H9 (cell line): ENCODE measurements around the gene PRMT5. TPM values are rescaled to one million over a fixed set of nuclear protein-coding genes. Genes with fewer than 3 reads are reported as not detected.

Experiments
- DNase-seq: peaks from one replicate; pipeline ENCODE4 v3.0.0-alpha.2; 2017
- H2AFZ ChIP-seq: one replicate; pipeline ENCODE4 v1.6.1; 2013; ENCODE audit warnings: mild to moderate bottlenecking, low read length, control low read depth, moderate library complexity
- H2AK5ac ChIP-seq: 2 replicates; pipeline ENCODE4 v1.6.1; 2013; ENCODE audit warnings: low read length, control low read depth, mixed read lengths; ENCODE audit not compliant: insufficient read length
- H2BK120ac ChIP-seq: one replicate; pipeline ENCODE4 v1.6.1; 2013; ENCODE audit warnings: low read depth, mild to moderate bottlenecking, low read length, control low read depth, inconsistent platforms; ENCODE audit not compliant: poor library complexity, severe bottlenecking
- H2BK12ac ChIP-seq: 2 replicates; pipeline ENCODE4 v1.6.1; 2013; ENCODE audit warnings: low read length, control low read depth, mixed read lengths, low read depth; ENCODE audit not compliant: insufficient read length
- H2BK15ac ChIP-seq: 2 replicates; pipeline ENCODE4 v1.6.1; 2013; ENCODE audit warnings: low read depth, low read length, control low read depth
- H2BK20ac ChIP-seq: one replicate; pipeline ENCODE4 v1.6.1; 2013; ENCODE audit warnings: low read depth, mild to moderate bottlenecking, low read length, control low read depth, inconsistent platforms; ENCODE audit not compliant: poor library complexity, severe bottlenecking
- H2BK5ac ChIP-seq: 2 replicates; pipeline ENCODE4 v1.6.1; 2013; ENCODE audit warnings: low read length, control low read depth, mixed read lengths; ENCODE audit not compliant: insufficient read length
- H3K14ac ChIP-seq: 2 replicates; pipeline ENCODE4 v1.6.1; 2013; ENCODE audit warnings: low read length, control low read depth; ENCODE audit not compliant: insufficient read depth
- H3K18ac ChIP-seq: 2 replicates; pipeline ENCODE4 v1.6.1; 2013; ENCODE audit warnings: low read depth, mild to moderate bottlenecking, mixed read lengths, low read length, control low read depth; ENCODE audit not compliant: insufficient read length
- H3K23ac ChIP-seq: 2 replicates; pipeline ENCODE4 v1.6.1; 2013; ENCODE audit warnings: low read length, control low read depth, mixed read lengths, low read depth; ENCODE audit not compliant: insufficient read length
- H3K23me2 ChIP-seq: 2 replicates; pipeline ENCODE4 v1.6.1; 2013; ENCODE audit warnings: low read depth, mild to moderate bottlenecking, mixed read lengths, low read length, control low read depth; ENCODE audit not compliant: insufficient read length, poor library complexity, severe bottlenecking
- H3K27ac ChIP-seq: 2 replicates; pipeline ENCODE4 v1.5.1; 2013; ENCODE audit warnings: low read length, control low read depth, mixed read lengths, low read depth; ENCODE audit not compliant: insufficient read length
- H3K27me3 ChIP-seq: 2 replicates; pipeline ENCODE4 v1.6.1; 2013; ENCODE audit warnings: low read length, control low read depth, inconsistent platforms; ENCODE audit not compliant: insufficient read depth
- H3K4ac ChIP-seq: 2 replicates; pipeline ENCODE4 v1.6.1; 2013; ENCODE audit warnings: low read depth, mild to moderate bottlenecking, control low read depth, inconsistent platforms, low read length, moderate library complexity
- H3K4me1 ChIP-seq: 2 replicates; pipeline ENCODE4 v1.6.1; 2013; ENCODE audit warnings: low read length, control low read depth, inconsistent platforms; ENCODE audit not compliant: insufficient read depth
- H3K4me2 ChIP-seq: 2 replicates; pipeline ENCODE4 v1.6.1; 2013; ENCODE audit warnings: low read length, control low read depth, mixed read lengths; ENCODE audit not compliant: insufficient read length, insufficient read depth
- H3K56ac ChIP-seq: 2 replicates; pipeline ENCODE4 v1.6.1; 2013; ENCODE audit warnings: low read depth, mild to moderate bottlenecking, mixed read lengths, low read length, control low read depth; ENCODE audit not compliant: insufficient read length
- H3K79me1 ChIP-seq: 2 replicates; pipeline ENCODE4 v1.6.1; 2013; ENCODE audit warnings: low read depth, mild to moderate bottlenecking, moderate library complexity, low read length, control low read depth, inconsistent platforms; ENCODE audit not compliant: insufficient read depth, poor library complexity, severe bottlenecking
- H3K79me2 ChIP-seq: 2 replicates; pipeline ENCODE4 v1.6.1; 2013; ENCODE audit warnings: low read length, control low read depth, inconsistent platforms; ENCODE audit not compliant: insufficient read depth
- H3K9ac ChIP-seq: 2 replicates; pipeline ENCODE4 v1.6.1; 2013; ENCODE audit warnings: low read length, control low read depth, mixed read lengths; ENCODE audit not compliant: insufficient read length; ENCODE audit errors: extremely low read depth
- H3K9me3 ChIP-seq: one replicate; pipeline ENCODE4 v1.6.1; 2013; ENCODE audit warnings: low read depth, low read length, inconsistent platforms; ENCODE audit not compliant: control insufficient read depth
- H3T11ph ChIP-seq: one replicate; pipeline ENCODE4 v1.6.1; 2013; ENCODE audit warnings: mild to moderate bottlenecking, low read length, control low read depth, inconsistent platforms
- H4K20me1 ChIP-seq: one replicate; pipeline ENCODE4 v1.6.1; 2013; ENCODE audit not compliant: control insufficient read depth, insufficient read length, insufficient read depth
- H4K5ac ChIP-seq: 2 replicates; pipeline ENCODE4 v1.6.1; 2013; ENCODE audit warnings: low read depth, mild to moderate bottlenecking, mixed read lengths, low read length, control low read depth; ENCODE audit not compliant: insufficient read length
- H4K8ac ChIP-seq: replicated peaks from 2 replicates; pipeline ENCODE4 v1.6.1; 2013; ENCODE audit warnings: low read length, control low read depth, mixed read lengths, low read depth; ENCODE audit not compliant: insufficient read length
- H4K91ac ChIP-seq: 2 replicates; pipeline ENCODE4 v1.6.1; 2013; ENCODE audit warnings: low read depth, mild to moderate bottlenecking, moderate library complexity, mixed read lengths, low read length, control low read depth; ENCODE audit not compliant: insufficient read length
- H3K27ac Mint-ChIP-seq, 3 experiments: 2 replicates in 2 of 3; 3 replicates in 1 of 3; pipeline ENCODE4 v1.8.0; 2020 to 2021; ENCODE audit warnings: mixed read lengths in 3 of 3, mild to moderate bottlenecking in 1 of 3, moderate library complexity in 1 of 3
- H3K27me3 Mint-ChIP-seq: 2 replicates; pipeline ENCODE4 v1.8.0; 2021; ENCODE audit warnings: low read depth, mild to moderate bottlenecking, moderate library complexity, mixed read lengths
- H3K36me3 Mint-ChIP-seq, 3 experiments: 2 replicates in 2 of 3; 3 replicates in 1 of 3; pipeline ENCODE4 v1.8.0; 2020 to 2021; ENCODE audit warnings: low read depth in 3 of 3, mixed read lengths in 3 of 3; ENCODE audit not compliant: insufficient read depth in 1 of 3
- H3K4me1 Mint-ChIP-seq, 2 experiments: 2 replicates each; pipeline ENCODE4 v1.8.0; 2020; ENCODE audit warnings: mixed read lengths in 2 of 2
- H3K4me3 Mint-ChIP-seq, 2 experiments: 2 replicates in 1 of 2; 3 replicates in 1 of 2; pipeline ENCODE4 v1.8.0; 2020 to 2021; ENCODE audit warnings: mild to moderate bottlenecking in 2 of 2, mixed read lengths in 2 of 2, moderate library complexity in 1 of 2
- H3K9me3 Mint-ChIP-seq, 2 experiments: 2 replicates in 1 of 2; 3 replicates in 1 of 2; pipeline ENCODE4 v1.8.0; 2020; ENCODE audit warnings: mild to moderate bottlenecking in 2 of 2, mixed read lengths in 2 of 2, moderate library complexity in 1 of 2
- WGBS: extraction: QIAGEN DNeasy Blood & Tissue Kit; methylation state at CpG from one replicate; pipeline ENCODE4 v1.1.7; 2013; ENCODE audit warnings: missing lambda C conversion rate, low lambda C conversion rate, mixed read lengths; ENCODE audit not compliant: insufficient read length; ENCODE audit errors: extremely low coverage; 5-methylcytosine and 5-hydroxymethylcytosine counted together
- total RNA-seq: library from RNA; stranded (reverse); gene quantifications from 2 replicates; pipeline ENCODE4 v1.2.1, GENCODE V29; 2021
- TF ChIP-seq, protein P1 (sequence below): fragments of 200-600 bp; sonication (generic); conservative IDR thresholded peaks from 3 replicates; pipeline ENCODE4 v1.8.0; 2021; ENCODE audit warnings: antibody characterized with exemption, mild to moderate bottlenecking

The PRMT5 gene
- total RNA-seq, 1 experiment from 2014 or later: 141 TPM

DNA sequence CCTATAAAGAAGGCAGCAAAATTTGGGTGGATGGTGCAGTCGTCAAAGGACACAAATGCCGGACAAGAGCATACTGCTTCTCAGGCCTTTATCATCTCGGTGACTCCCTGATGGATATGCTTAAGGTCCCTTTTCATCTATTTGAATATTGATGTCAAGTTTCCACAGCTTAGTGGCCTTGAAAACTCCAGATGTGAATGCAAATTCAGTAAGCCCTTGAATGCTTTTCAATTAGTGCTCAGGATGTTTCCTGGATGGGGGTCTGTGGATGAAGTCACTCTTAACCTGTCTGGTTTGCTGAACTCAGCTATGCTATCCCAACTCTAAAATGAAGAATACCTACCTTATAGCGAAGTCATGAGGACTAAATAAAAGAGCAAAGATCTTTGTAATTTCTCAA lies 35.5 kb downstream of the PRMT5 start:
- Histone ChIP-seq H2BK15ac (no peak overlapping the region), H4K8ac (no peak overlapping the region), H3K79me1 (no peaks in the 10 kb centered on the region), H3K9ac (no peak overlapping the region), H3K18ac (no peak overlapping the region), H3K23ac (no peak overlapping the region), H3K4me1 (no peaks in the 10 kb centered on the region), H2BK12ac (no peak overlapping the region), H3K9me3 (no peaks in the 10 kb centered on the region), H2BK5ac (no peak overlapping the region), H2BK20ac (no peak overlapping the region), H2AFZ (no peak overlapping the region), H4K20me1 (no peaks in the 10 kb centered on the region), H3K14ac (no peak overlapping the region), H3T11ph (no peak overlapping the region), H3K56ac (no peak overlapping the region), H2BK120ac (no peak overlapping the region), H4K5ac (no peak overlapping the region), H2AK5ac (no peak overlapping the region), H4K91ac (no peak overlapping the region), H3K4ac (no peak overlapping the region), H3K23me2 (no peaks in the 10 kb centered on the region), H3K4me2 (no peak overlapping the region), H3K79me2 (no peaks in the 10 kb centered on the region), H3K27me3 (peaks cover 9% of the 10 kb centered on the region; the same call in 1 of the 2 replicates), H3K27ac (no peak overlapping the region)
- TF ChIP-seq, protein P1, sequence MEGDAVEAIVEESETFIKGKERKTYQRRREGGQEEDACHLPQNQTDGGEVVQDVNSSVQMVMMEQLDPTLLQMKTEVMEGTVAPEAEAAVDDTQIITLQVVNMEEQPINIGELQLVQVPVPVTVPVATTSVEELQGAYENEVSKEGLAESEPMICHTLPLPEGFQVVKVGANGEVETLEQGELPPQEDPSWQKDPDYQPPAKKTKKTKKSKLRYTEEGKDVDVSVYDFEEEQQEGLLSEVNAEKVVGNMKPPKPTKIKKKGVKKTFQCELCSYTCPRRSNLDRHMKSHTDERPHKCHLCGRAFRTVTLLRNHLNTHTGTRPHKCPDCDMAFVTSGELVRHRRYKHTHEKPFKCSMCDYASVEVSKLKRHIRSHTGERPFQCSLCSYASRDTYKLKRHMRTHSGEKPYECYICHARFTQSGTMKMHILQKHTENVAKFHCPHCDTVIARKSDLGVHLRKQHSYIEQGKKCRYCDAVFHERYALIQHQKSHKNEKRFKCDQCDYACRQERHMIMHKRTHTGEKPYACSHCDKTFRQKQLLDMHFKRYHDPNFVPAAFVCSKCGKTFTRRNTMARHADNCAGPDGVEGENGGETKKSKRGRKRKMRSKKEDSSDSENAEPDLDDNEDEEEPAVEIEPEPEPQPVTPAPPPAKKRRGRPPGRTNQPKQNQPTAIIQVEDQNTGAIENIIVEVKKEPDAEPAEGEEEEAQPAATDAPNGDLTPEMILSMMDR: no peak
- Mint-ChIP-seq H3K36me3 (peaks cover 0 to 2% (median 0%) of the 10 kb centered on the region in 3 experiments; a peak in 1 of 7 replicates), H3K27me3 (peaks cover 44% of the 10 kb centered on the region), H3K27ac (no peak overlapping the region), H3K9me3 (no peaks in the 10 kb centered on the region), H3K4me1 (peaks cover 7 to 12% of the 10 kb centered on the region in 2 experiments), H3K4me3 (no peak overlapping the region)
- no peak for DNase-seq
- WGBS: no CpG with 5 or more reads among the region's 4 CpGs
